Measurements from ENCODE around the gene VMP1.
A peak's percentile ranks its signal among the peaks of the same experiment; 100 is the strongest.
"Not testable (repeated sequence)": the region's sequence is repeated elsewhere in the genome, so short reads cannot be mapped to it uniquely, and the experiment has no call there.

Gene VMP1

DNA sequence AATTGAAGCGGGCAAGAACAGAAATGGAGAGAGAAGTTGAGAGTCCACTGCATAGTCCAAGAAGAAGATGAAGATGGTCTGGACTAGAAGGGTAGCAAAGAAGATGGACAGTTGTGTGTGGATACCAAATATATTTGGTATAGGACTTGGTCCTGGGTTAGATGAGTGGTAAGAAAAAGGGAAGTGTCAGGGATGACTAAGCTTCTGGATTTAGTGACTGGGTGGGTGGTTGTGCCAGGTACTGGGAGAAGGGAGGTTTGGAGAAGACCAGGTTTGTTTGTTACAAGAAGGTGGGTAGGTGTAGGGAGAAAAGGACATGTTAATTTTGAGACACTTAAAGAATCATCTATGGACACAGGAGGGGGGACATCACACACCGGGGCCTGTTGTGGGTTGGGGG is 5.4 kb downstream of the VMP1 start:
- no peak for DNase-seq

DNA sequence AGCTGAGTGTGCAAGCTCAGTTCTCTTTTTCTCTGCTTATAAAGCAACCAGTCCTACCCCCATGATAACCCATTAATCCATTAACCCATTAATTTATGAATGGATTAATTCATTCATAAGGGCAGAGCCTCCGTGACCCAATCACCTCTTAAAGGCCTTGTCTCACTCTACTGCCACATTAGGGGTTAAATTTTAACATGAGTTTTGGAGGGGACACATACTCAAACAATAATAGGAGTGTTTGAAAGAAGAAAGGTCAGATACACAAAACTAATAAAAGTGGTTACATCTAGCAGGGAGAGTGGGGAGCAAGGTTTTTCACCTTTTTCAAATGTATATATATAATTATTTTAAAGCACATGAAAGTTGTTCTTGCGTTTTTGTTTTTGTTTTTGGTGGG is 6.8 kb downstream of the VMP1 start:
- no peak for DNase-seq

DNA sequence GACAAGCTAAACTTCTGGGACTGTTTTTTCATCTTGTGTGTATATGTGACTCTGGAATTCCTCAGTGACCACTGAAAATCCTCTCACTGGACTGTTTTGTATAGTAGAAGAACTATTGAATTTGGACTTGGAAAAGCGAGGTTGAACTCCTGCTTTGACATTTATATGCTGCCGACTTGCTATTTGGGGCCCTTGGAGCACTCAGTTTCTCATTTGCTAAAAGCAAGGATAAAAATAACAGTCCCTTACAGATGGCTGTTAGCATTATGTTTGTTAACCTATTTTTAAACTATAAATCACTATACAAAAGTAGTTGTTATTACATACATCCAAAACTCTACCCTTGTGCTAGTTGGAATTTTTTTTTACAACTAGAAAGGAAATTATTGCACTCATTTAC is 9.0 kb downstream of the VMP1 start:
- no peak for DNase-seq

DNA sequence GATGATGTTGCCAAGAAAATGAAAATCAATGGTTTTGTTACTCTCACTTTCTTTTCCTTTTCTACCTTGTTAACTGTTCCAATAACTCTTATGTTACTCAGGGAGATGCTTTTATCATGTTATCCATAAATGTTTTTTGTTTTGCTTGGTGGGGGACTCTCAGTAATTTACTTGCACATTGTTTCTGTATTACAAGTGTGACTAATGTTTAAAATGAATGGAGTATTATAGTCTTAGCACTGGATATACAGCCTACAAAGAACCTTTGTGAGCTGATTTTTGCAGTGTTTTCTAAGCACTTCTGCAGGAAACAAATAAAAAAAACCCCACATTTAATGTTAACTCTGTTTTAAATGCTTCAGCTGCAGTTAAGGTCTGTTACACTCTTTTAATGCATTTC is 12.1 kb downstream of the VMP1 start:
- DNase-seq = no peak

DNA sequence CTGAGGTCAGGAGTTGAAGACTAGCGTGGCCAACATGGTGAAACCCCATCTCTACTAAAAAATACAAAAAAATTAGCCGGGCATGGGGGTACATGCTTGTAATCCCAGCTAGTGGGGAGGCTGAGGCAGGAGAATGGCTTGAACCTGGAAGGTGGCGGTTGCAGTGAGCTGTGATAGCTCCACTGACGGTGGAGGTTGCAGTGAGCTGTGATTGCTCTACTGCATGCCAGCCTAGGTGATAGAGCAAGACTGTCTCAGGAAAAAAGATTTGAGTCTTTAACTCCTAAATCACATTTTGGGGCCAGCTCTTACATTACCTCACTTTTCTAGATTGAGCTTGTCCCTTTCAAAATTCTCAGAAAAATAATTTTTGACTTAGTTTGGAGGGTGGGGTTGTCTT is 15.2 kb downstream of the VMP1 start:
- no peak for DNase-seq

DNA sequence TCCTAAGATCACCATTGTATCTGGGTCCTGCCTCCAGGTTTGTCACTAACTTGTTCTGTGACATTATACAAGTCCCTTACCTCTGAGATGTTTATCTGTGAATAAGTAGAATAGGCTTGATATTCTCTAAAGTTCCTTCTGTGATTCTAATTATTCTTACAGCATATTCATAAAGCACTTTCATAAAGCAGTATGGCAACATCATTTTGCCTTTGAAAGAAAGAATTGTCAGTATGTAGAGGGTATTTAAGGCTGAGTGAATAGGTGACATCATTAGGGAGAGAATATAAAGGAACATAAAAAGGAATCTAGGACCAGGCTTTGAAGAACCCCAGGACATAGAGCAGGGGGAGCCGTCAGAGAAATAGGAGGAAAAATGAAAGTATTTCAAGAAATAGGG is 15.6 kb downstream of the VMP1 start:
- DNase-seq = no peak

DNA sequence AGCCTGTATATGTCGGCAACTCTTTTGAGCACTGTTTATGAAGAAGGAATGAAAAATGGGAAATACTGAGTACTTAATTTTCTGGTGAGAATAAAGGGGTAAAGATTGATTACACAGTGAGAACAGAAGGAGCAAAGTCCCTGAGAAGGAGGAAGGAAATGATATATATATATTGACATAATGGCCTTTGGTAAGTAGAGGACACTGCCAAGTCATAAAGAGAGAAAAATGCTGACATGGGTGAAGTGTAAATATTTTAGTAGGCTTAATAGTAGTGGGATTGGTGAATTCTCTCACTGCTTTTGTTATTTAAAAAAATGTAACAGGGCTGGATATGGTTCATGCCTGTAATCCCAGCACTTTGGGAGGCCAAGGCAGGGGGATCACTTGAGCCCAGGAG is 16.2 kb downstream of the VMP1 start:
- DNase-seq = no peak

DNA sequence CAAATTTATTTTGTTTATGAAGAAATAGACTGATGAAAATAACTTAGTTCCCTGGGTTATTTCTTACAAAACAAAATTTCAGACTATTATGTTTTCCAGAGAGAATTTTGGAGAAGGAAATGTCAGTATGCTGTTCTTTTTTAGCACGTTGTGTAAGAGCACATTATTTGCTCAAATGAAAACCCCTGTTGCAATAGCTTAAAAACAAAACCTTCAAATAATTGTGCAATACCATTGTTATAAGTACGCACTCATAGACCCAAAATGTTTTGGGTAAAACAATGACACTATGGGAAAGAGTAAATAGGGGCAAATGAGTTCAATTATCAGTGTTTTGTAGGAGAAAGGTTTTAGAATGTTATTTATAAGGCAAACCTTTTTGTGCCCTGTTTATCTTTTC is 18.2 kb downstream of the VMP1 start:
- DNase-seq = no peak

DNA sequence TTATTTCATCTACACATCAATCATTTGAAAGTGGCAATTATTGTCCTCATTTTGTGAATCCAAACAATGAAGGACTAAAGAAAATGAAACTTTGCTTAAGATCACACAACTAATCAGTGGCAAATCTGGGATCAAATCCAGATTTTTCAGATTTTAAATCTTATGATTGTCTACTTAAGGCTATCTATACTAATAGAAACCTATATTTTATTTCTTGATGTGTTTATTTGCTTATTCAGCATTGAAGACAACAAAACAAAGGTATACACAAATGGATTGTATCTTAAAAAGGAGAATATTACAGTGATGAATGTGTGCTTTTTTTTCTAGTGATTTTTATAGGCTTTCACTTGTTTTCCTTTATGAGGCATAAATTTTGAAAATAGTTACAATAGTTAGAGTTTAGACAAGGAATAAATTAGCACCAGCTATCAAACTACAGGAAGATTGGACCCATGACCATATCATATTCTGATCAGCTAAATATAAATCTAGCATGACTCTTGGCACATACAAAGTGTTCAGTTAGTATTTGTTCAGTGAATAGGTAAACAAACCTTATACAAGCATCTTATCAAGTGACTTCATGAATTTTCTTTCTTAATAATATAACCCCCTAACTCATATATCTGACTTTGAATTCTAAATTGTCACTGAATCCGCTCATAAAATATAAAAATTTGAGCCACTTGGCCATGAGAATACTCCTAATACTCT is 20.5 kb downstream of the VMP1 start:
- DNase-seq = no peak

DNA sequence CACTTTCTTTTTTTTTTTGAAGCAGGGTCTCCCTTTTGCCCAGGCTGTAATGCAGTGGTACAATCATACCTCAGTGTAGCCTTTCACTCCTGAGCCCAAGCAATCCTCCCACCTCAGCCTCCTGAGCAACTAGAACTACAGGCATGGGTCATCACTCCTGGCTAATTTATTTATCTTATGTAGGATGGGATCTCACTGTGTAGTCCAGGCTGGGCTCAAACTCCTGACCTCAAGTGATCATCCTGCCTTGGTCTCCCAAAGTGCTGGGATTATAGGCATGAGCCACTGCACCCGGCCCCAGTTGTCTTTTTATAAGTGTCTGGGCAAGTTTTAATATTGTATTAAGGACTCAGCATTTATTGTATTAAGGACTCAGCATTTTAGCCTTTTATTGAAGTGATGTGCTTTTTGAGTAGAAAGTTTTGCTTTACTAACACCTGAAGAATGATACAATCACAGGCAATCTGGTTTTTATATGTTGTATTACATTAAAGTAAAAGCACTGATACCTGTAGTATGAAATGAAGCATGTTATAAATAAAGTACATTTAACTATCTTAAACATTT is 22.9 kb downstream of the VMP1 start:
- no peak for DNase-seq

DNA sequence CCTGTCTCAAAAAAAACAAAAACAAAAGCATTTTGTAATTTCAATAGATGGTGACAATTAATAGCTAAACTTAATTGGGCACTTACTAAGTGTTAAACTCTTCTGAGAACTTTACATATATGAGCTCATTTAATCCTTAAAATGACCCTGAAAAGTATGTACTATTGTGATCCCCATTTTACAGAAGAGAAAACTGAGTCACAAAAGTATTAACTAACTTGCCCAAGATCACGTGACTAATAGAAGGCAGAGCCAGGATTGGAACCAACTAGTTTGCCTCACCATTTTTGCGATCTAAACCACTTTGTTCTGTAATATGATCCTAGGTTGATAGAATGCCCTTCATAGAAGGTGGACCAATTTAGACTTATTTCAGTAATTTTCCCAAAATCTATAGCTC is 26.2 kb downstream of the VMP1 start:
- DNase-seq = no peak

DNA sequence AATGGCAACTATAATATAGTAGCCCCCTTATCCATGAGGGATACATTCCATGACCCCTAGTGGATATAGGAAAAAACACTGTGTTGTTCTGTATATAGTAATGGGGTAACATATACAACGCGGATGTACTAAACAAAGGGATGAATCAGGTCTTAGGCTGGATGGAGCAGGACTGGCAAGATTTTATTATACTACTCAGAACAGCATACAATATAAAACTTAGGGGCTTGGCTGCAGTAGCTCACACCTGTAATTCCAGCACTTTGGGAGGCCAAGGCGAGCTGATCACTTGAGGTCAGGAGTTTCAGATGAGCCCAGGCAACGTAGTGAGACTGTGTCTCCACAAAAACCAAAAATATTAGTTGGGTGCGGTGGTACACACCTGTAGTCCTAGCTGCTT is 26.8 kb downstream of the VMP1 start:
- no peak for DNase-seq

DNA sequence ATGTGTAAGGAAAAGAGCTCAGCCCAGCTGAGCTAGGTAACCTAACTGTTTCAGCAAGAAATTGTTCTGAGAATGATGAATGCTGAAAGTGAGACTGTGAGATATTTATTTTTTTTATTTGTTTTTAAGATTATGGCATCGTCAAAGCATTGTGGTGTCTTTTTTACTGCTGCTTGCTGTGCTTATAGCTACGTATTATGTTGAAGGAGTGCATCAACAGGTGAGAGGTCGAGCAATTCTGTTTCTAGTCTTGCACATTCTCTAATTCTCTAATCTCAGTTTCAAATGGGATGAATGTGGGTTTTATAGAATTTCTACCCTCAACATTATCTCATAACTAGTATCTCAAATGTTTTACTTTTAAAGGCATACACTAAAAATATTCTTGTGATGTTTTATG is 29.9 kb downstream of the VMP1 start:
- no peak for DNase-seq

DNA sequence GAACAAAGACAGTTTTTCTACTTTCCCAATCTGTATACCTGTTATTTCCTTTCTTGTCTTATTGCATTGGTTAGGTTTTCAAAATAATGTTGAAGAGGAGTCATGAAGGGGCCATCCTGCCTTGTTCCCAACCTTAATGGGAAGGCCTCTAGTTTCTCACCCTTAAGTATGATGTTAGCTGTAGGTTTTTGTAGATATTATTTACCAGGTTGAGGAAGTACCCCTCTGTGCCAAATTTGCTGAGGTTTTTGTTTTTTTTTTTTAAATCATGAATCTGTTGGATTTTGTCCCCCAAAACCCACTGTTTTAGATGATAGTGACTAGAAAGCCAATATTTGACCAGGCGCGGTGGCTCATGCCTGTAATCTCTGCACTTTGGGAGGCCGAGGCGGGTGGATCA is 36.4 kb downstream of the VMP1 start:
- no peak for DNase-seq

DNA sequence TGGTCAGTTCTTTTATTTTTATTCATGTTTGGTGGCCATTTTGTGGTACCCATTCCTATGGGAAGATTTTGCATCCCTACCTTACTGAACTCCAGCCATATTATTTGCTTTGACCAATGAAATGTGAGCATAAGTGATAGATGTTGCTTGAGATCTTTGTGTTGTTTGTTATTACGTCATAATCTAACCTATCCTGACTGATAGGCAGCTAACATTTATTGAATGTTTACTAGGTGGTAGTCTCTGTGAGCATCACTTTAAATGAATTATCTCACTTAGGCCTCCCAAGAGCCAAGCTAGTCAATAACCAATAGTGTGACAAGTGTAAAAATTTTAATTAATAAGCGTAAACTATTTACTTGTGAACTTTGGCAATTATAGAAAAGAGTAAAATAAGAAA is 37.6 kb downstream of the VMP1 start:
- DNase-seq = no peak

DNA sequence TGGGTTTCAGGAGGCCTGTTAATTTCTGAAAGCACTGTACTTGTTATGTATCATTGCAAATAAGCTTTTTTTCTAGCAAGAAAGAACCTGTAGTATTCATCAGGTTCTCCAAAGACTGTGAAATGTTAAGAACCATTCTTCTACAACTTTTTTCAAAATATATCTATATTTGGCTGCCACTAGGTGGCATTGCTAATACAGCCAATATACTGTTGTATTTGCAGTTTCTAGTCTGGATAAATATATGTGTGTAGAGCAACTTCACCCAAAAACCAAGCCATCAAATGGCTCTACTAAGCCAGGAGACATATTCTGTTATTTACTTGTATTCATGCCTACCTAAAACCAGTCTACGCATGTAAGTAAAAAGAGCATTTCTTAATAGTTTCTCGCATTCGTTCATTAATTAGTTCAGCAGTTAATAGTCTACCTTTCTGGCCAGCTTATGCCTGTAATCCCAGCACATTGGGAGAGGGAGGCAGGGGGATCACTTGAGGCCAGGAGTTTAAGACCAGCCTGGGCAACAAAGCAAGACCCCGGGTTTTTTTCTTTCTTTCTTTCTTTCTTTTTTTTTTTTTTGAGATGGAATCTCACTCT is 39.5 kb downstream of the VMP1 start:
- no peak for DNase-seq

DNA sequence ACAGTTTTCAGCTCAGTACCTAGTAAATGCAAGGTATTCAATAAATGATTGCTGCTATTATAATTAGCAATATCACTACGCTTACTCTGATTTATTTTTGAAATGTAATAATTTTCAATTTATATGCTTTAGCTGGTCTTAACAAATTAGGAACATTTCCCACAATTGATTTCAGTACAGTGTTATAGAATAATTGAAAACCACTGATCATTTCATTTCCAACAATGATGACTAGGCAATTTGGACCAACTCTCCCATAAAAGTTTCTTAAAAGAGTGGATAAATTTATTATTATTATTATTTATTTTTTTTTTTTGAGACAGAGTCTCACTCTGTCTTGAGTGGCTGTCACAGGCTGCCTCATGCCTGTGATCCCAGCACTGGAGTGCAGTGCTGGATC is 41.1 kb downstream of the VMP1 start:
- no peak for DNase-seq

DNA sequence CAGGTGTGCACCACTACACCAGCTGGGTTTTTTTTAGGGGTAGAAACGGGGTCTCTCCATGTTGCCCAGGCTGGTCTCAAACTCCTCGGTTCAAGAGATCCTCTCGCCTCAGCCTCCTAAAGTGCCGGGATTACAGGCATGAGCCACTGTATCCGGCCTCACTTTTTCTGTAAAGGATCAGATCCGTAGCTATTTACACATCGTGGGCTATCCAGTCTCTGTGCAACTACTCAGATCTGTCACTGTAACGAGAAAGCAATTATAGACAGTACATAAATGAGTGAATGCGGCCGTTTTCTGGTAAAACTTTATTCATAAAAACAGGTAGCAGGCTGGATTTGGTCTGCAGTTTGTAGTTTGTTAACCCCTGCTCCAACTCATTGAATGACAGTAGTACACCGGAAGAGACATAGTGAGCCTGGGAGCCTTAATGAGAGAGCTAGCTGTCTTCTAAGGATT is 44.5 kb downstream of the VMP1 start:
- no peak for DNase-seq

DNA sequence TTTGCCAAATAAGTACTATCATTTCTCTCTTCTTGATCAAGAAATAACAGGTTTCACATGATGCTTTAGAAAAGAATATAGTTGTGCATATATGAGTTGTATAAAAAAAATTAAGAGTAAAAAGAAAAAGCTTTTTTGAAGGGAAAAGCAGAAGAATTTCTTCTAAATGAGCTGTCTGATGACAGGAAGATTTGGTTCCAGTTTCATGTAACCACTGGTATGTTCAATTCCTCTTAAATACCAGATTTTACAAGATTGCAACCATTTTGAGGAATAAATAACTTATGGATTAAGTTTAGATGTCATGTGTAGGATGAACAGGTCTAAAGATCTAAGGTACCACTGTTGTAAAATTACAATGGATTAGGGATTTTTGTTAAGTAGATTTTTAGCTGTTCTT is 45.0 kb downstream of the VMP1 start:
- no peak for DNase-seq

DNA sequence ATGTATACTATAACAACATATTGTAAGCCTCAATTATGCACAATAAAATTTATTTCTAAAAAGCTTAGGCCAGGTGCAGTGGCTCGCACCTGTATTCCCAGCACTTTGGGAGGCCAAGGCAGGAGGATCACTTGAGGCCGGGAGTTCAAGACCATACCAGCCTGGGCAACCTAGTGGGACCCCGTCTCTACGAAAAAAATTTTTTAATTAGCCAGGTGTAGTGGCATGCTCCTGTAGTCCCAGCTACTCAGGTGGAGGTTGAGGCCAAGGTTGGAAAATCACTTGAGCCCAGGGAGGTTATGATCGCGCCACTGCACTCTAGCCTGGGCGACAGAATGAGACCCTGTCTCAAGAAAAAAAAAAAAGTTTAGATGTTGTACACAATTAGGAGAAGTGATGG is 45.5 kb downstream of the VMP1 start:
- DNase-seq = no peak

DNA sequence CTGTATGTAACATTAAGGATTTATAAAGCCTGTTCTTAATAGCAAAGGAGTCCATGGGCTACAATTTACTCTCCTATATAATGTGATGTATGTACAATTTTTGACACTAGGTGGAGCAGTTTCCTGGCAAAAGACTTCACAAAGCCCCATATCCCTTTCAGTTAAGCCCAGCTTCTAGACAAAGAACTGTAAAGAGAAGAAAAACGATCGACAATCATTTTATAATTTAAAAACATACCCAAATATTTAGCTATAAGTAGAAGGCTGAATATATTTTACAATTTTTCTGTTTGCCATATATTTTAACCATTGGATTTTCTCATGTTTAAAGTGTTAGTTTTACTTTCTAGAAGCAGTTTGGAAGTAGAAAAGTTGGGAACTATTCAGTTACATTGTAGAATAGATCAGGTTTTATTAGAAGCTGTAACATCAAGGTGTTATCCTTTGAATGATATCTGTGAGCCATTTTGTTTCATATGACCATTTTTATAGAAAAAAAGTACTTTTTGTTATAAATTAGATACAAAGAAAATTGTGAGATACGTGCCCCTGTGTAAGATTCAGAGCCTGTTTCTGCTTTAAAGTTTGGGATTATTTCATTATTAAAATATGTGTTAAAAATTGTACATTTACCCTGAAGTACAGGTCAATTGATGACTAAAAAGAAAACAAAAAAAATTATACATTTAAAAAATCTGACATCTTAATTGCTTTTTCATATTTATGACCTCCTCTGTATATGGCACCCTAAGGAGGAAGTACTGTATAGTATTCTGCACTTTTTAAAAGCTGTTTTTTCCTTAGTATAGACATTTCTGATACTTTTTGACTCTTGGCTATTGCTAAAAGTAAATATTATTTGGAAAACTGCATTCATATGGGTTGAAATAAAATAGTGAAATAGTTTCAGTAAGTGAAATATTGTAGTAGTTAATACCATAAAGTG is 46.3 kb downstream of the VMP1 start:
- DNase-seq = peak; percentile 21

DNA sequence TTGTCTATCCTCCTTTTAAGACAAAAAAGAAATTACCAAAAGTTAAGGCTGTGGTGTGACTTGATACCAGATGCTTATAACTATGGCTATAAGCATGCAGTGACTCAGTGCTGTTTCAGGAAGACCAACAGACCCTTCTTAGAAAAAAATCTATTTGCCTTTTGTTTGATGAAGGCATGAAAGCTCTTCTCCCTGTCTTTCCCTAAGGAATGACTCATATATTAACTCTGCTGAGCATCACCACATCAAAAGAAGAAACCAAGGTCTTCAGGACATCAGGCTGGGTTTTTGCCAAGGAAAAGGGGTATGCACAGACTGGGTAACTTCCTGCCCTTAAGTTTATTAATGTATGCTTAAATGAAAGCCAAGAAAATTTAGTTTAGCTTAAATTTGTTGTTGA is 47.1 kb downstream of the VMP1 start:
- DNase-seq = no peak

DNA sequence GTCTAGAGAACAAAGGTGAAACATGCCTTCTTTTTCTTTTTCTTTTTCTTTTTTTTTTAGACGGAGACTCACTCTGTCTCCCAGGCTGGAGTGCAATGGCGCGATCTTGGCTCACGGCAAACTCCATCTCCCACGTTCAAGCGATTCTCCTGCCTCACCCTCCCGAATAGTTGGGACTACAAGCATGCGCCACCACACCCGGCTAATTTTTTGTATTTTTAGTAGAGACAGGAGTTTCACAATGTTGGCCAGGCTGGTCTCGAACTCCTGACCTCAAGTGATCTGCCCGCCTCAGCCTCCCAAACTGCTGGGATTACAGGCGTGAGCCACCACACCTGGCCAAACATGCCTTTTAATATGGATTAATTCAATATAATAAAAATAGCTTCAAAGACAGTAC is 47.6 kb downstream of the VMP1 start:
- not testable (repeated sequence) for DNase-seq
